IPS DF 4.7 (cell line): ENCODE data around the gene CUL4A.
A peak's percentile ranks its signal among the peaks of the same experiment; 100 is the strongest.
"Not testable (repeated sequence)": the region's sequence is repeated elsewhere in the genome, so short reads cannot be mapped to it uniquely, and the experiment has no call there.

Experiments used
- DNase-seq: peaks from one replicate; pipeline ENCODE4 v3.0.0-alpha.2; 2013; ENCODE audit warnings: low spot score; ENCODE audit errors: extremely low read depth

The CUL4A gene

DNA sequence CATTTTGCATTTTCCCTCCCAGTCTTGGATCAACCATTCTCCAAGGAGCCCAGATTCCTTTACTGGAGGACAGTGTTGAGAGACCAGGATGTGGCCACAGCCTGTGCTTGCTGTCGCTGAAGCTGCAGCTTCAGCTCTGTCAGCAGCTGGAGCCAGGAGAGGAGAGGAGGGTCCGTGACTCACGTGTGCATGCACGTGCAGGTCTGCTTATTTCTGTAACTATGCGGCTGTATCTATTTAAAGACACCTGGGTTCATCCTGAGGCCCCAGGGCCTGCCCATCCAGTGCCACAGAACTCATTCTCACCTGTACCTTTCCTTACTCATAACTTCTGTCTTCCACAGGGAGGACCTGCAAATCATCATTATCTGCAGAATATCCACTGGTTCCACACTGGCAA, 79.5 kb downstream of the CUL4A start:
- DNase-seq = no peak

DNA sequence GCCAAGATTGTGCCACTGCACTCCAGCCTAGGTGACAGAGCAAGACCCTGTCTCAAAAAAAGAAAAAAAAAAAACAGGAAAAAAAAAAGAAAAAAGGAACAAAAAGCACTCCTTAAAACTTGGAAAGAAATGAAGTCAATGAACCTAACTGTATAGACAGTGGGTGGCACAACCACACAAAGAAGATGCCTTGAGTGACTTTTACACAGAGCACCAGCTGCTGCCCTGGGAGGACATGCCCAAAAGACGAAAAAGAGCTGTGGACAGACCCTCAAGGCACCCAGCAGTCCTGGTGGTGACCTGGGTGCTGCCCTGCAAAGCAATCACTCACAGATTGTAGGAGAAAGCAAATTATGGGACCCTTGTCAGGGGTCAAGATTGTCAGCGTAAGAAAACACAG, 81.7 kb downstream of the CUL4A start:
- DNase-seq = no peak

GRCh38 chr13:113292021-113292862, 82.8 kb downstream of the CUL4A start:
- DNase-seq = no peak

GRCh38 chr13:113293686-113294085, 84.3 kb downstream of the CUL4A start:
- DNase-seq = no peak

DNA sequence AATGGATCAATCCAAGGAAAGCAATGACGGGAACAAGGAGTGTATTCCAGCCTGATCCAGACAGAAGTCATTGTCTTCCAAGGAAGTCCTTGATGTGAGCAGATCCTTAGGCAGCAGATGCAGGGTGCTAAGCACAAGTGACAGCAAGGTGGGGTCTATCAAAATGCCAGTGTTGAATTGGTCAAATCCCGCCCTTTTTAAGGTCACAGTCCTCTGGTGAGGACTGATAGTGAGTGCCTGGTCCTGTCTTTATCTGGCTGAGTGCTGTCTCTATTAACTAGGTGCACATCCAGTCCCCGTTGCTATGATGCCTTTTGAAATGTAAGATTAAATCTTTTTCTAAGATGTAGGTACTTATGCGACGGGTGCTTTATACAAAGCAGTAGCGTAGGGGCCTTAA, 86.4 kb downstream of the CUL4A start:
- DNase-seq = no peak

- peak; percentile 76 for DNase-seq
These were observed 87.5 kb downstream of the CUL4A start, which contains the start of gene LAMP1 for GRCh38 chr13:113296823-113297369. TSS of gene LAMP1 (plus strand) at chr13:113297239. CDS start at chr13:113297435, 196 bp downstream.

DNA sequence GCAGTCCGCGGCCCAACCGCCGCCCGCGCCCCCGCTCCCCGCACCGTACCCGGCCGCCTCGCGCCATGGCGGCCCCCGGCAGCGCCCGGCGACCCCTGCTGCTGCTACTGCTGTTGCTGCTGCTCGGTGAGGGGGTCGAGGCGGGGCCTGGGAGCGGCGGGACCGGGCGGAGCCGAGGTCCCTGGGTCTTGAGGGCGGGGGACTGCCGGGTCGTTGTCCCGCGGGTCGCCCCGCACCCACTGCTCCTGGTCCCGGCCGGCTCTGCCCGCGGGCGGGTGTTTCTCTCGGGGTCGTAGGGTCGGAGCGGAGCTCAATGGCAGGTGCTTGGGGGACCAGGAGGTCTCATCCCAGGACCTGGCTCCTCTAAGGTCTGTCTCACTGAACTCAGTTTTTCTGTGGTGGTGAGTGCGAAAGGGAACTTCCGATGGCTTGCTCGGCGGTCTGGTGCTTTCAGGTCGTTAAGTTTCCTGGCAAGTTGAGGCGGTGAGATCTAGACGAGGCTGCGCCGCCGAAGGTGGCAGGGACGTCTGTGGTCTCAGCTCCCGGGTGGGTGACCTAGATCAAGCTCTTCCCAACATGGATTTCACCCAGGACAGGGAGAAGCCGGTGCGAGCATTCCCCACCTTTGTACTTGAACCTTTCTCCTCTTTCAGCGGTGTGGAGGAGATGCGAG, 88.1 kb downstream of the CUL4A start:
- no peak for DNase-seq

GRCh38 chr13:113298043-113298945, 88.9 kb downstream of the CUL4A start:
- DNase-seq = no peak

GRCh38 chr13:113299951-113300350, 90.5 kb downstream of the CUL4A start:
- no peak for DNase-seq

DNA sequence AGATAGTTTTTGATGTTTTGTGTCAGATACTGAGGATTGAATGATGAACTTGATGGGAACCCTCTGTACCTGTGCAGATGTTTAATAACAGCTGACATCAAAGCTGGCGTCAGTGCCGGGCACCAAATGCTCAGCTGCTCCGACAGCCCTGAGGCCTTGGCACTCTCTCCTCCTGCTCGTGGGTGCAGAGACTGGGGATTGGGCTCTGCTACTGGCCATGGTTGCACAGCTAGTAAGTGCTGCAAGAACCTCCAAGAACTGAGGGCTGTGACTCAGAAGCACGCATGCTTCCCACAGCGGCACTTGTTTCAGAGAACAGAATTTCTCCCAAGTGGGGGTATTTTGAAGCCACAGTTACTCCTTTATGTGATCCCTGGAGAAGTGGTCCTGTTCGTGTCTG, 93.6 kb downstream of the CUL4A start:
- no peak for DNase-seq

DNA sequence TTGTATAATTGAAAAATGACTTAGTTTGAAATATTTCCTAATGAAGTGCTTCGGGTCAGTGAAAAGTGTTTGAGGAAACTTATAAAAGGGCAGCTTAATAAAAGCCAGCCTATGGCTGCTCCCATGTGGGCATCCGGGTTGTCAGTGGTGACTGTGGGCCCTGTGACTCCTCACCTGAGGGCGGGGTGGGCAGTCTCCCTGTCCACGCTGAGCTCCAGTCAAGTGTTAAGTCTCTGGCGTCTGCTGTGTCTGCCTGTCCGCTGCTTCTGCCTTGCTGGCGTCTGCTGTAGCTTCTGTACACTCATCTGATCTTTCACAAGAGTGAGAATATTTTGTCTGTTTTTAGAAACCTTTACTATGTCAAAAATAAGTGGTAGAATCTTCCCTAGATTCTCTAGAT, 94.7 kb downstream of the CUL4A start:
- no peak for DNase-seq

DNA sequence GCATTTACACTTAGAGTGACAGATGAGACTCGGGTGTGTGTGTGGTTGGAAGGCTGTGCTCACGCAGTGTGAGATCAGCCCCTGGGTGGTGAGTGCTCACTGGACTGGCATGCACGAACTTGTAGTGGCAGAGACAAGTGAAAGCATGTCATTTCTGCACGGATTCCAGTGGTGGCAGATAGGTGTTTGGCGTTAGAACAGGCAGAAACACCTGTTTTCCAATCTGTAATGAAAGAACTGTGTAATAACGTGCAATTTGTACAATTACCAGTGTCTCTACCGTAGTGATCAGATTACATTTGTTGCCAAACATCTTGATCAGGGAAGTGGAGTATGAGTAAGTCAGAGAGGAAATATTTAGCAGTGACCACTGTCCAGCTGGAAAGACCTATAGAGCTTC, 95.8 kb downstream of the CUL4A start:
- DNase-seq = no peak

DNA sequence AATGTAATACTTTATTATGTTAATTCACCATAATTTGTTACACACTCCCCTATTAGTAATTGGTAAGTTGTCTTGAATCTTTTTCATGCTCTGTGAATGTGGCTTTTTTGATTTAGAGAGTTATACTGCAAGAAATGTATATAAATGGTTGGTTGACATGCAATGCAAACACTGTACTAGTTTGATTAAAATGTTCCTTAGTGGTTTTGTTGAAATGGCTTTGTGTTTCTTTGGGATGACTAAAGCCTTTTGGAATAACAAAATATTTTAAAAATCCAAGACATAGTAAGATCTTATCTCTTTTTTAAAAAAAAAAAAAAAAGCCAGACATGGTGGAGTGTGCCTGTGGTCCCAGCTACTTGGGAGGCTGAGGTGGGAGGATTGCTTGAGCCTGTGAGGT, 98.1 kb downstream of the CUL4A start:
- no peak for DNase-seq

GRCh38 chr13:113309473-113309872, 100.1 kb downstream of the CUL4A start:
- DNase-seq = no peak

DNA sequence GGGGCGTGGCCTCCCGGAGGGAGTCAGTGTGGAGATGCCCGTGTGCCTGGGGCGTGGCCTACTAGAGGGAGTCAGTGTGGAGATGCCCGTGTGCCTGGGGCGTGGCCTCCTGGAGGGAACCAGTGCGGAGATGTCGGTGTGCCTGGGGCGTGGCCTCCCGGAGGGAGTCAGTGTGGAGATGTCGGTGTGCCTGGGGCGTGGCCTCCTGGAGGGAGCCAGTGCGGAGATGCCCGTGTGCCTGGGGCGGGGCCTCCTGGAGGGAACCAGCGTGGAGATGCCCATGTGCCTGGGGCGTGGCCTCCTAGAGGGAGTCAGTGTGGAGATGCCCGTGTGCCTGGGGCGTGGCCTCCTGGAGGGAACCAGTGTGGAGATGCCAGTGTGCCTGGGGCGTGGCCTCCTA, 104.7 kb downstream of the CUL4A start:
- DNase-seq = not testable (repeated sequence)

DNA sequence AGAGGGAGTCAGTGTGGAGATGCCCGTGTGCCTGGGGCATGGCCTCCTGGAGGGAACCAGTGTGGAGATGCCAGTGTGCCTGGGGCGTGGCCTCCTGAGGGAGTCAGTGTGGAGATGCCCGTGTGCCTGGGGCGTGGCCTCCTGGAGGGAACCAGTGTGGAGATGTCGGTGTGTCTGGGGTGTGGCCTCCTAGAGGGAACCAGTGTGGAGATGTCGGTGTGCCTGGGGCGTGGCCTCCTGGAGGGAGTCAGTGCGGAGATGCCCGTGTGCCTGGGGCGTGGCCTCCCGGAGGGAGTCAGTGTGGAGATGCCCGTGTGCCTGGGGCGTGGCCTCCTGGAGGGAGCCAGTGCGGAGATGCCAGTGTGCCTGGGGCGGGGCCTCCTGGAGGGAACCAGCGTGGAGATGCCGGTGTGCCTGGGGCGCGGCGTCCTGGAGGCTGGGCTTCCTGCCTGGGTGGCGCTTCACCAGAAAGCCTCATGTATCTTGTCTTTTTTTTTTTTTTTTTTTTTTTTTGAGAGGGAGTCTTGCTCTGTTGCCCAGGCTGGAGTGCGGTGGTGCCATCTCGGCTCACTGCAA, 105.6 kb downstream of the CUL4A start:
- DNase-seq = not testable (repeated sequence)

DNA sequence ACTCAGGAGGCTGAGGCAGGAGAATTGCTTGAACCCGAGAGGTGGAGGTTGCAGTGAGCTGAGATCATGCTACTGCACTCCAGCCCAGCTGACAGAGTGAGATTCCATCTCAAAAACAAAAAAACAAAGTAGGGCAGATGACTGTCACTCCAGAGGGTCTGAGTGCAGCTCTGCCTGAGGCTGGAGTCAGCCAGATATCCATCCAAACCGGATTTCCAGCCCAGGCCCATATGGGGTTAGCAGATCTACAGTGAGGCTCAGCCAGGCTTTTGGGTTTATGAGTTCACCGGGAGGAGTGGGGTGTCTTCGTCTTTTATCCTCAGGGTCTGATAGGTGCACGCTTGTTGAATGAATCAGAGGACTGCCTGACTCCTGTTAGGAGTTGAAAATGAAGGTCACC, 106.6 kb downstream of the CUL4A start:
- no peak for DNase-seq
